PC-3 (cell line): ENCODE measurements around the gene HP1BP3. TPM values are rescaled to one million over a fixed set of nuclear protein-coding genes. Genes with fewer than 3 reads are reported as not detected.

ENCODE experiments used
- ATAC-seq: fragments of 200-7000 bp; cut with Tn5 transposase; 2 replicates; pipeline ENCODE4 v1.9.1; 2020; ENCODE audit warnings: mild to moderate bottlenecking, moderate library complexity
- BruUV-seq: library from RNA; stranded (reverse); fragments of 400-500 nt; replicated peaks from 2 replicates; lab custom pipeline; 2021; lab: Mats Ljungman, UMichigan
- CTCF ChIA-PET: fragments of 300-600 bp; sonication (Branson Sonifier 250); formaldehyde crosslinking; loops from one replicate; lab custom pipeline; 2022; ENCODE audit warnings: antibody characterized with exemption; lab: Charles Lee
- POLR2A ChIA-PET: fragments of 300-600 bp; sonication (Branson Sonifier 250); formaldehyde crosslinking; loops from one replicate; lab custom pipeline; 2022; ENCODE audit warnings: antibody characterized with exemption; ENCODE audit not compliant: unreplicated experiment; lab: Charles Lee
- DNase-seq: peaks from one replicate; pipeline ENCODE4 v3.0.0-alpha.2; 2015
- H2AFZ ChIP-seq: fragments of 300-600 bp; sonication (generic); 2 replicates; pipeline ENCODE4 v1.6.0; 2016; ENCODE audit warnings: antibody characterized with exemption, low read length
- H3F3A ChIP-seq: fragments of 300-600 bp; sonication (generic); one replicate; pipeline ENCODE4 v1.6.0; 2017; ENCODE audit warnings: antibody characterized with exemption, low read length, control low read depth, mild to moderate bottlenecking; ENCODE audit not compliant: unreplicated experiment
- H3K27ac ChIP-seq: fragments of 300-600 bp; sonication (generic); 2 replicates; pipeline ENCODE4 v1.5.1; 2016; ENCODE audit warnings: mild to moderate bottlenecking, low read length
- H3K27me3 ChIP-seq: fragments of 300-600 bp; sonication (generic); 2 replicates; pipeline ENCODE4 v1.6.1; 2016; ENCODE audit warnings: low read length, mixed read lengths
- H3K36me3 ChIP-seq: fragments of 300-600 bp; sonication (generic); 2 replicates; pipeline ENCODE4 v1.6.1; 2016; ENCODE audit warnings: low read depth, mixed run types, low read length, mixed read lengths
- H3K4me1 ChIP-seq: fragments of 300-600 bp; sonication (generic); 2 replicates; pipeline ENCODE4 v1.5.1; 2016; ENCODE audit warnings: low read length; ENCODE audit not compliant: insufficient read depth
- H3K4me2 ChIP-seq: fragments of 300-600 bp; sonication (generic); 2 replicates; pipeline ENCODE4 v1.6.0; 2016; ENCODE audit warnings: low read length
- H3K4me3 ChIP-seq: fragments of 300-600 bp; sonication (generic); 2 replicates; pipeline ENCODE4 v1.5.1; 2016; ENCODE audit warnings: mild to moderate bottlenecking, low read length, mixed read lengths
- H3K79me2 ChIP-seq: fragments of 300-600 bp; sonication (generic); 2 replicates; pipeline ENCODE4 v1.6.1; 2017; ENCODE audit warnings: low read length, mixed read lengths
- H3K9ac ChIP-seq: fragments of 300-600 bp; sonication (generic); 2 replicates; pipeline ENCODE4 v1.6.0; 2016; ENCODE audit warnings: mild to moderate bottlenecking, low read length
- H3K9me2 ChIP-seq: fragments of 300-600 bp; sonication (generic); replicated peaks from 2 replicates; pipeline ENCODE4 v1.6.1; 2016; ENCODE audit warnings: mixed run types, low read length, mixed read lengths
- H3K9me3 ChIP-seq: fragments of 300-600 bp; sonication (generic); 2 replicates; pipeline ENCODE4 v1.6.1; 2016; ENCODE audit warnings: low read length, mixed read lengths
- H4K20me1 ChIP-seq: fragments of 300-600 bp; sonication (generic); 2 replicates; pipeline ENCODE4 v1.6.1; 2016; ENCODE audit warnings: low read length, mixed read lengths
- CTCF ChIP-seq: fragments of 300-600 bp; sonication (generic); conservative IDR thresholded peaks from 2 replicates; pipeline ENCODE4 v1.5.1; 2017; ENCODE audit warnings: antibody characterized with exemption, low read depth, mild to moderate bottlenecking, low read length
- EZH2 ChIP-seq: fragments of 300-600 bp; sonication (generic); IDR thresholded peaks from one replicate; pipeline ENCODE4 v1.6.1; 2017; ENCODE audit warnings: antibody characterized with exemption, mild to moderate bottlenecking, low read length; ENCODE audit not compliant: unreplicated experiment
- EZH2phosphoT487 ChIP-seq: fragments of 300-600 bp; sonication (generic); IDR thresholded peaks from 2 replicates; pipeline ENCODE4 v1.6.1; 2018; ENCODE audit warnings: mild to moderate bottlenecking, antibody characterized with exemption, low read length, borderline replicate concordance
- intact Hi-C: fragments of 100-400 bp; cut with micrococcal nuclease; formaldehyde crosslinking; loops from 2 replicates; pipeline ENCODE4 v1.9.0; 2023
- total RNA-seq: library from RNA; depleted of rRNA; stranded (reverse); fragments of >200 nt; gene quantifications from 2 replicates; pipeline ENCODE4 v1.2.3, GENCODE V29; 2014

HP1BP3 gene
- total RNA-seq, 1 experiment from 2014 or later: 243 TPM

- no peaks in the 10 kb centered on the region for H3K9me2 ChIP-seq
- H3K36me3 ChIP-seq: no peaks in the 10 kb centered on the region
- intact Hi-C loops: no loop called here
- H3K79me2 ChIP-seq: no peaks in the 10 kb centered on the region
- no peaks in the 10 kb centered on the region for H3K4me1 ChIP-seq
- ChIA-PET CTCF (no interaction called here), POLR2A (no interaction called here)
- DNase-seq (no peak), ATAC-seq (no peak)
- H3K9me3 ChIP-seq: no peaks in the 10 kb centered on the region
- H3K4me3 ChIP-seq: no peak overlapping the region
- H4K20me1 ChIP-seq: no peaks in the 10 kb centered on the region
- TF ChIP-seq EZH2phosphoT487 (no peak), EZH2 (no peak), CTCF (no peak)
- H3K27ac ChIP-seq: no peak overlapping the region
- H3K4me2 ChIP-seq: no peak overlapping the region
- BruUV-seq: no TSS peak
- H3F3A ChIP-seq: no peaks in the 10 kb centered on the region
- no peak overlapping the region for H2AFZ ChIP-seq
- no peak overlapping the region for H3K9ac ChIP-seq
- H3K27me3 ChIP-seq: no peaks in the 10 kb centered on the region
Measured at GRCh38 chr1:20829946-20830345, 42.8 kb upstream of the HP1BP3 start.

GRCh38 chr1:20829531-20829930, 42.4 kb upstream of the HP1BP3 start:
- ChIA-PET POLR2A (no interaction called here), CTCF (no interaction called here)
- no peaks in the 10 kb centered on the region for H3K4me1 ChIP-seq
- H3F3A ChIP-seq: no peaks in the 10 kb centered on the region
- no peak overlapping the region for H3K4me3 ChIP-seq
- H3K27me3 ChIP-seq: no peaks in the 10 kb centered on the region
- no peaks in the 10 kb centered on the region for H3K36me3 ChIP-seq
- no peak overlapping the region for H3K27ac ChIP-seq
- H3K4me2 ChIP-seq: no peak overlapping the region
- no peaks in the 10 kb centered on the region for H4K20me1 ChIP-seq
- intact Hi-C loops: no loop called here
- DNase-seq: no peak
- no peaks in the 10 kb centered on the region for H3K9me2 ChIP-seq
- no peak for ATAC-seq
- no peaks in the 10 kb centered on the region for H3K79me2 ChIP-seq
- no peak overlapping the region for H2AFZ ChIP-seq
- BruUV-seq: no TSS peak
- no peaks in the 10 kb centered on the region for H3K9me3 ChIP-seq
- TF ChIP-seq CTCF (no peak), EZH2 (no peak), EZH2phosphoT487 (no peak)
- H3K9ac ChIP-seq: no peak overlapping the region

- Histone ChIP-seq H3K9me3 (no peaks in the 10 kb centered on the region), H3K9ac (no peak overlapping the region), H3K27me3 (no peaks in the 10 kb centered on the region), H3K36me3 (no peaks in the 10 kb centered on the region), H3K27ac (no peak overlapping the region), H3K4me2 (no peak overlapping the region), H3F3A (no peaks in the 10 kb centered on the region), H4K20me1 (no peaks in the 10 kb centered on the region), H3K4me3 (no peak overlapping the region), H3K9me2 (no peaks in the 10 kb centered on the region), H3K4me1 (no peaks in the 10 kb centered on the region), H3K79me2 (no peaks in the 10 kb centered on the region), H2AFZ (no peak overlapping the region)
- POLR2A ChIA-PET: no interaction called here
- ATAC-seq (no peak), DNase-seq (no peak)
- intact Hi-C loops: no loop called here
- no TSS peak for BruUV-seq
- CTCF ChIA-PET: interaction anchor here (0.5 kb wide), 1 partner anchor 611 kb away, joined by 9 read pairs; no protein-coding TSS in a partner anchor
- TF ChIP-seq EZH2phosphoT487 (no peak), CTCF (no peak), EZH2 (no peak)
Measured at GRCh38 chr1:20823845-20824244, 36.7 kb upstream of the HP1BP3 start.
